ENCODE measurements around the gene WAPL.
"Not testable (repeated sequence)": the region's sequence is repeated elsewhere in the genome, so short reads cannot be mapped to it uniquely, and the experiment has no call there.

The WAPL gene

DNA sequence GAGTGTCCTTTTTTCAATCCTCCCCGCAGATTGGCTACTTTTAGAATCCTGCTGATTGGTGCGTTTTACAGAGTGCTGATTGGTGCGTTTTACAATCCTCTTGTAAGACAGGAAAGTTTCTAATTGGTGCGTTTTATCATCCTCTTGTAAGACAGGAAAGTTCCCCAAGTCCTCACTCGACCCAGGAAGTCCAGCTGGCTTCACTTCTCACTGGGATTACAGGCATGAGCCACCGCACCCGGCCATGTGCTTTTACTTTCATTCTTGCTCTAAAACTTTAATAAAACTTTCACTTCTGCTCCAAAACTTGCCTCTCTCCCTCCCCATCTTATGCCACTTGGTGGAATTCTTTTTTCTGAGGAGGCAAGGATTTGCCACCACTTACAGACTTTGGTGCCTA is 17.0 kb upstream of the WAPL start:
- H3F3A ChIP-seq (ENCODE audit: control insufficient read depth, insufficient read depth), result no peaks in the 10 kb centered on the region
- H3K9me2 ChIP-seq (replicated peaks; ENCODE audit: control insufficient read depth, low read length), result no peaks in the 10 kb centered on the region
- H3K27ac ChIP-seq (ENCODE audit: low read depth, low read length), result no peak overlapping the region
- H3K36me3 ChIP-seq (ENCODE audit: control insufficient read depth, low read length), result no peaks in the 10 kb centered on the region
- H3K4me2 ChIP-seq (ENCODE audit: low read length), result no peak overlapping the region
- TF ChIP-seq EZH2phosphoT487 (IDR thresholded peaks at IDR 0.05; ENCODE audit: borderline replicate concordance, low read length), result no peak
- TF ChIP-seq, protein P1, sequence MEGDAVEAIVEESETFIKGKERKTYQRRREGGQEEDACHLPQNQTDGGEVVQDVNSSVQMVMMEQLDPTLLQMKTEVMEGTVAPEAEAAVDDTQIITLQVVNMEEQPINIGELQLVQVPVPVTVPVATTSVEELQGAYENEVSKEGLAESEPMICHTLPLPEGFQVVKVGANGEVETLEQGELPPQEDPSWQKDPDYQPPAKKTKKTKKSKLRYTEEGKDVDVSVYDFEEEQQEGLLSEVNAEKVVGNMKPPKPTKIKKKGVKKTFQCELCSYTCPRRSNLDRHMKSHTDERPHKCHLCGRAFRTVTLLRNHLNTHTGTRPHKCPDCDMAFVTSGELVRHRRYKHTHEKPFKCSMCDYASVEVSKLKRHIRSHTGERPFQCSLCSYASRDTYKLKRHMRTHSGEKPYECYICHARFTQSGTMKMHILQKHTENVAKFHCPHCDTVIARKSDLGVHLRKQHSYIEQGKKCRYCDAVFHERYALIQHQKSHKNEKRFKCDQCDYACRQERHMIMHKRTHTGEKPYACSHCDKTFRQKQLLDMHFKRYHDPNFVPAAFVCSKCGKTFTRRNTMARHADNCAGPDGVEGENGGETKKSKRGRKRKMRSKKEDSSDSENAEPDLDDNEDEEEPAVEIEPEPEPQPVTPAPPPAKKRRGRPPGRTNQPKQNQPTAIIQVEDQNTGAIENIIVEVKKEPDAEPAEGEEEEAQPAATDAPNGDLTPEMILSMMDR (IDR thresholded peaks at IDR 0.05; ENCODE audit: low read depth, low read length, poor library complexity, severe bottlenecking), result no peak
- no peaks in the 10 kb centered on the region for H3K79me2 ChIP-seq (ENCODE audit: control insufficient read depth, low read length)
- no peaks in the 10 kb centered on the region for H3K27me3 ChIP-seq (ENCODE audit: control insufficient read depth, low read length)
- peaks cover 30% of the 10 kb centered on the region for H3K4me1 ChIP-seq (ENCODE audit: control insufficient read depth, low read length)
- H4K20me1 ChIP-seq (ENCODE audit: control insufficient read depth, insufficient read depth, low read depth, low read length), result no peaks in the 10 kb centered on the region
- H3K4me3 ChIP-seq (ENCODE audit: low read length), result no peak overlapping the region
- H3K9me3 ChIP-seq (ENCODE audit: control insufficient read depth, insufficient read depth, low read length), result no peaks in the 10 kb centered on the region

GRCh38 chr10:86538040-86538439 is 16.4 kb upstream of the WAPL start:
- not testable (repeated sequence) for H3K4me3 ChIP-seq (ENCODE audit: low read length); H3F3A ChIP-seq (ENCODE audit: control insufficient read depth, insufficient read depth); H4K20me1 ChIP-seq (ENCODE audit: control insufficient read depth, insufficient read depth, low read depth, low read length); H3K4me2 ChIP-seq (ENCODE audit: low read length); H3K79me2 ChIP-seq (ENCODE audit: control insufficient read depth, low read length); H3K9me2 ChIP-seq (replicated peaks; ENCODE audit: control insufficient read depth, low read length); H3K27ac ChIP-seq (ENCODE audit: low read depth, low read length); H3K36me3 ChIP-seq (ENCODE audit: control insufficient read depth, low read length); H3K9me3 ChIP-seq (ENCODE audit: control insufficient read depth, insufficient read depth, low read length); H3K27me3 ChIP-seq (ENCODE audit: control insufficient read depth, low read length)
- H3K4me1 ChIP-seq (ENCODE audit: control insufficient read depth, low read length), result peaks cover 30% of the 10 kb centered on the region

DNA sequence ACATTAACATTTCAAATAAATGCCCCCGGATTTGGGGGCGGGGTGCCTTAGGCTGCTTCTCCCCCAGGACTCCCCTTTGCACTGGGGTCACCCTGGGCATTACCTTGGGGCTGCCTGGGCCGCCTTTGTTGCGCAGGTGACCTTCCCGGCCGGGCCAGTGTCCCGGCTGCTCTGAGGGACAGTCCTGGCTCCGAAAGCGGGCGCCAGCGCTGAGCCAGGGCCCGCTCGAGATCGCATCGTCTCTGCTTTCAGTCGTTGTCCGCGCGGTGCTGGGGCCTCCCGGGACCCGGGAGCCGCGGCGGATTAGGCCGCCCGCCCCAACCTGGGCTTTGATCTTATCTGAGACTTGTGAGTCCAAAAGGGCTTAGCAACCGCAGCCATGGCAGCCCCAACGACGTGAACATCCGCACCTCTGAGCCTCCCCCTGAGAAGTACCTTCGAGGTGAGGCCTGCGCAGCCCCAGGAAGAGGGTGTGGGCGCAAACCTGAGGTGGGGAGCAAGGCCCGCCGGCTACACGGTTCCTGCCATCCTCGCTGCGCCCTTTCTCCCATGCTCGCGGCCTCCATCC is 14.8 kb upstream of the WAPL start:
- H3K79me2 ChIP-seq (ENCODE audit: control insufficient read depth, low read length), result no peaks in the 10 kb centered on the region
- TF ChIP-seq, protein P1 (IDR thresholded peaks at IDR 0.05; ENCODE audit: low read depth, low read length, poor library complexity, severe bottlenecking), result no peak
- TF ChIP-seq EZH2phosphoT487 (IDR thresholded peaks at IDR 0.05; ENCODE audit: borderline replicate concordance, low read length), result no peak
- H3K36me3 ChIP-seq (ENCODE audit: control insufficient read depth, low read length), result no peaks in the 10 kb centered on the region
- H3K27ac ChIP-seq (ENCODE audit: low read depth, low read length), result peak overlapping the region; percentile 47
- H3K4me2 ChIP-seq (ENCODE audit: low read length), result peak overlapping the region; percentile 69
- H3K9me3 ChIP-seq (ENCODE audit: control insufficient read depth, insufficient read depth, low read length), result no peaks in the 10 kb centered on the region
- no peaks in the 10 kb centered on the region for H3K9me2 ChIP-seq (replicated peaks; ENCODE audit: control insufficient read depth, low read length)
- H4K20me1 ChIP-seq (ENCODE audit: control insufficient read depth, insufficient read depth, low read depth, low read length), result no peaks in the 10 kb centered on the region
- H3K4me3 ChIP-seq (ENCODE audit: low read length), result peak overlapping the region; percentile 66
- no peaks in the 10 kb centered on the region for H3K27me3 ChIP-seq (ENCODE audit: control insufficient read depth, low read length)
- no peaks in the 10 kb centered on the region for H3F3A ChIP-seq (ENCODE audit: control insufficient read depth, insufficient read depth)
- H3K4me1 ChIP-seq (ENCODE audit: control insufficient read depth, low read length), result peaks cover 30% of the 10 kb centered on the region

- Histone ChIP-seq H3K9me2 (replicated peaks; ENCODE audit: control insufficient read depth, low read length) (no peaks in the 10 kb centered on the region), H3K4me3 (ENCODE audit: low read length) (peak overlapping the region; percentile 71), H3K27ac (ENCODE audit: low read depth, low read length) (peak overlapping the region; percentile 67)
Observed at GRCh38 chr10:86535132-86535882, 13.7 kb upstream of the WAPL start.

More at GRCh38 chr10:86535132-86535882, 13.7 kb upstream of the WAPL start:
- Histone ChIP-seq H3K4me1 (ENCODE audit: control insufficient read depth, low read length) (peaks cover 30% of the 10 kb centered on the region), H3K9me3 (ENCODE audit: control insufficient read depth, insufficient read depth, low read length) (no peaks in the 10 kb centered on the region), H4K20me1 (ENCODE audit: control insufficient read depth, insufficient read depth, low read depth, low read length) (no peaks in the 10 kb centered on the region), H3K79me2 (ENCODE audit: control insufficient read depth, low read length) (no peaks in the 10 kb centered on the region), H3K4me2 (ENCODE audit: low read length) (peak overlapping the region; percentile 69), H3K27me3 (ENCODE audit: control insufficient read depth, low read length) (no peaks in the 10 kb centered on the region), H3F3A (ENCODE audit: control insufficient read depth, insufficient read depth) (no peaks in the 10 kb centered on the region), H3K36me3 (ENCODE audit: control insufficient read depth, low read length) (no peaks in the 10 kb centered on the region)
- TF ChIP-seq, protein P1 (IDR thresholded peaks at IDR 0.05; ENCODE audit: low read depth, low read length, poor library complexity, severe bottlenecking), result no peak
- TF ChIP-seq EZH2phosphoT487 (IDR thresholded peaks at IDR 0.05; ENCODE audit: borderline replicate concordance, low read length), result no peak

All from DOHH2 (cell line).